GM19395 (cell line): Measurements from ENCODE around the gene G6PC1.

ENCODE experiments used
- ATAC-seq: cut with Tn5 transposase; IDR thresholded peaks from one replicate; pipeline ENCODE4 v1.9.1; 2021; ENCODE audit warnings: mild to moderate bottlenecking, moderate library complexity; ENCODE audit not compliant: unreplicated experiment

G6PC1 gene

GRCh38 chr17:42929497-42929844 lies 28.9 kb downstream of the G6PC1 start:
- no peak for ATAC-seq

DNA sequence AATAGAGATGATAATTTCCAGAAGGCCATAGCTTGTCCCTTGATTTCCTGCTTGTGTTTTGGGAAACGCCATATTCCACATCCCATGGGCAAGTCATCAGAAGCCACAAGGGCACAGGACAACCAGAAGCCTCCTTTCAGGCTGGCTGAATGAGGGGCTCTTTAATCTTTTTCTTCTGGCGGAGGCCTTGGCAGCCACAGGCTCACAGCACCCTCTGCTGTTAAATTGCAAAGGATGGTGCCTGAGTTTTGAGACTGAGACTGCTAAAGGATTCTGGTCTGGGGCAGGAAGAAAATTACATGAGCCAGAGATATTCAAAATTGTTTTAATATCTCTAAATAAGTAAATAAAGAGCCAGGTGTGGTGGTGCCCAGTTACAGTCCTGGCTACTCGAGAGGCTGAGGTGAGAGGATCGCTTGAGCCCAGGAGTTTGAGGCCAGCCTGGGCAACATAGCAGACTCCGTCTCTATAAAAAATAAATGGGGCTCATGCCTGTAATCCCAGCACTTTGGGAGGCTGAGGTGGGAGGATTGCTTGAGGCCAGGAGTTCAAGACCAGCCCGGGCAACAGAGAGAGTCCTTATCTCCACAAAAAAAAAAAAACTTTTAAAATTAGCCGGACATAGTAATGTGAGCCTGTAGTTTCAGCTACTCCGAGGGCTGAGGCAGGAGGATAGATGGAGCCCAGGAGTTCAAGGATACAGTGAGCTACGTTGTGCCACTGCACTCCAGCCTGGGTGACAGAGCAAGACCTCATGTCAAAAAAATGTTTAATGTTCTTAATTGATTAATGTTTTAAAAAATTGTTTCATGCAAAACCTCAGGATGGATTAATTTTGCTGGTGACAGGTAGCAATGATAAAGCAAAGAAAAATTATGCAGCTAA lies 37.4 kb downstream of the G6PC1 start:
- no peak for ATAC-seq

DNA sequence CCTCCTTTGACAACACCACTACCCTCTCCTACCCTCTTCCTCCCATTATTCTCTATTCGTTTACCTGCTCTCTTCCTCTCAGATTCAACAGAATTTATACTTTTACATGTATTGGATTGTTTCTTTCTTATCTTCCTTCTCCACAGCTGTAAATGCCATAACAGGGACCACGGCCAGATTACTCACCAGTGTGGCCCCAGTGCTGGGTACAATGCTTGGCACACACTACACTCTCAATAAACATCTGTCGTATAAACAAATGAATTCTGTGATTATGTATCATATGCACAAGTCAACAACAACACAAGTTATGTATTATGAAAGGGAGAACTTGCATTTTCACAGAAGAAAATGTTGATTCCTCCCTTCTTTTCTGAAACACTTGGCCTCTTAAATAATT lies 43.6 kb downstream of the G6PC1 start:
- no peak for ATAC-seq

DNA sequence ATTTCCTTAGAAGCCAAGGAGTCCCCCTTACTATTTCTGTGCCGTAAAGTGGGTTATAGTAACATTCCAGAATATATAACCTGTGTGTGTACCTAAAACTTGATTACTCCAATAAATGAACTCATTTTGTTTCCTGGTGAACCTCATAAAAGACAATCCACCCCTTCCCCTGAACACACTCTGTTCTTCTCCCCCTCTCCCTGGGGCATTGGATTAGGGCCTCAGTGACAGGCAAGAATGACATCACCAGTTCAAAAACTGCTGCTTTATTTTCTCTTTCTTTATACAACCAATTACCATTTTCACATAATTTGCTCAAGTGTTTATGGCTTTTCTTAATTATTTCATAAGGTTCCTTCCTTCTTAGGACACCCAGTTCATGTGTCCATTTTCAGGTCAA lies 46.2 kb downstream of the G6PC1 start:
- no peak for ATAC-seq

DNA sequence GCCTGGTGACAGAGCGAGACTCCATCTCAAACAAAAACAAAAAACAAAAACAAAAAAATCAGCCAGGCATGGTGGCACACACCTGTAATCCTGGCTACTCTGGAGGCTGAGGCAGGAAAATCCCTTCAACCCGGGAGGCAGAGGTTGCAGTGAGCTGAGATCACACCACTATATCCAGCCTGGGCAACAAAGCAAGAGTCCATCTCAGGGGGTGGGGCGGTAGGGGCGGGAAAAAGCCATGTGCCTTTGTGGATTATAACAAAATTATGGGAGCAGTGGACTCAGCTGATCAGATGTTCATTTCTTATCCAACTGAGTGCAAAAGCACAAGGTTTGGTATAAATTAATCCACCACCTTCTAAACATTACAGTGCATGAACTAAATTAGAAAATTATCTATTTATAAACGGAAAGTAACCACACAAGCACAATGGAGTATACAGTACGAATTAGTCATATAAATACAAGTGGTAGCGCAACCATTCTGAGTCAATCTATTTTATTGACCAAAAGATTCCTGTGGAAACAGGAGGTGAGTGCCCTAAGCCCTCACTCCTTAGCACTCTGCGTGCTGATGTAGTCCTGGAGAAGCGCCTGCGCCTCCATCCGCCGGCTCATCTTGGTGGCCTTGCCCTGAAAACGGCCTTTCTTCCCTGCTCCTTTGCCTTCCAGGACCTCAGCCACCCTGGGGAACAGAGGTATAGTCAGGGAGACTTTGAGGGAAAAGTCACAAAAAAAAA lies 49.6 kb downstream of the G6PC1 start:
- ATAC-seq: no peak
